ENCODE results near the gene SORCS2.

Gene SORCS2

DNA sequence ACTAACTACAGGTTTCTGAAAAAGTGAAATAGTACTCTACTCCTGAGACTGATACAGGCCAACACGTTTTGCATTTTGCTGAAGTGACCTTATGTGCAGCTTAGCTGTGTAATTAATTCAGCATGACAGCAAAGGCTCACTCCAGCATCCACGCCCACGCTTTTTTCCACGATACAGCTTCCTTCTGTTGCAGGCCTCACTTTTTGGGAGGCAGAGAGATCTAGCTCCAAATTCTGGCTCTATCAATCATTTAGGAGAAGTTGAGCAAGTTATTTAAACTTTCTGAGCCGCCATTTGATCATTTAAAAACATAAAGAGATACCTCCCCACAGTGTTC, 587.1 kb downstream of the SORCS2 start:
- no peaks in the 10 kb centered on the region for H3K36me3 ChIP-seq (replicated peaks; ENCODE audit: low read depth, low read length)
- no peaks in the 10 kb centered on the region for H4K20me1 ChIP-seq (ENCODE audit: insufficient read depth, low read length)
- H3K4me2 ChIP-seq (ENCODE audit: low read length), result no peak overlapping the region
- H3K79me2 ChIP-seq (ENCODE audit: low read length), result no peaks in the 10 kb centered on the region
- no peak overlapping the region for H3K27ac ChIP-seq (ENCODE audit: low read length)
- H3K9me3 ChIP-seq (ENCODE audit: insufficient read depth, low read length), result no peaks in the 10 kb centered on the region
- H3K4me1 ChIP-seq (ENCODE audit: low read length), result no peaks in the 10 kb centered on the region
- TF ChIP-seq CTCF (IDR thresholded peaks at IDR 0.05; ENCODE audit: low read depth, low read length) (no peak), EZH2phosphoT487 (IDR thresholded peaks at IDR 0.05; ENCODE audit: low read depth) (no peak)
- no peak overlapping the region for H3K9ac ChIP-seq (ENCODE audit: low read length)
- H3K4me3 ChIP-seq (ENCODE audit: low read length), result no peak overlapping the region
- 0 out of 2 replicates have a peak, but pooled peaks cover 7% of the 10 kb centered on the region for H3K27me3 ChIP-seq (ENCODE audit: low read depth, low read length)
- no peak overlapping the region for H2AFZ ChIP-seq (ENCODE audit: low read depth, low read length)

DNA sequence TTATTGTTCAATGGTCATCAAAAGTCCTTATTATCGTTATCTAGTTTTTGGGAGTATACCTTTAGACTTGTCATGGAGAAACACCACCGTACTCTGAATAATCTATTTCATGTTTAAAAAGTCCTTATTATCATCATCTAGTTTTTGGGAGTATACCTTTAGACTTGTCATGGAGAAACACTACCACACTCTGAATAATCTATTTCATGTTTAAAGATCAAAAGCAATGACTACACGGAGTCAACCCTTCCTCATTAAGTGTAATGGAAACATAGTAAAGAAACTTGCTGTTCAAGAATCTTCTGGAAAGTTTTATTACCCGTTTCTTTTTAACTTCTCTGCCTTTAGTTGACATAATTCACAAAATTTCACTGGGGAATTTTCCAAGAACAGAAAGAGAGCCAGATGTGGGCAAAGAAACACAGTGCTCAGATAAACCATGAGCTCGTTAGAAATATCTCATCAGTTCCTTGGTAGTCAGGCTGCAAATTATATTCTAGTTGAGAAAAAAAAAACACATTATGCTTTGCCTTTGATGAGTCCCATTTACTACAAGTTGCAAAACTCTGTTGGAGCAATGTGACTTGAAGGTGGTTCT, 588.5 kb downstream of the SORCS2 start:
- Histone ChIP-seq H3K36me3 (replicated peaks; ENCODE audit: low read depth, low read length) (no peaks in the 10 kb centered on the region), H3K4me3 (ENCODE audit: low read length) (no peak overlapping the region), H3K9me3 (ENCODE audit: insufficient read depth, low read length) (no peaks in the 10 kb centered on the region), H2AFZ (ENCODE audit: low read depth, low read length) (no peak overlapping the region), H3K79me2 (ENCODE audit: low read length) (no peaks in the 10 kb centered on the region), H3K4me2 (ENCODE audit: low read length) (no peak overlapping the region), H3K4me1 (ENCODE audit: low read length) (no peaks in the 10 kb centered on the region), H3K27me3 (ENCODE audit: low read depth, low read length) (no peaks in the 10 kb centered on the region), H3K9ac (ENCODE audit: low read length) (no peak overlapping the region), H3K27ac (ENCODE audit: low read length) (no peak overlapping the region), H4K20me1 (ENCODE audit: insufficient read depth, low read length) (no peaks in the 10 kb centered on the region)
- TF ChIP-seq EZH2phosphoT487 (IDR thresholded peaks at IDR 0.05; ENCODE audit: low read depth) (no peak), CTCF (IDR thresholded peaks at IDR 0.05; ENCODE audit: low read depth, low read length) (no peak)

DNA sequence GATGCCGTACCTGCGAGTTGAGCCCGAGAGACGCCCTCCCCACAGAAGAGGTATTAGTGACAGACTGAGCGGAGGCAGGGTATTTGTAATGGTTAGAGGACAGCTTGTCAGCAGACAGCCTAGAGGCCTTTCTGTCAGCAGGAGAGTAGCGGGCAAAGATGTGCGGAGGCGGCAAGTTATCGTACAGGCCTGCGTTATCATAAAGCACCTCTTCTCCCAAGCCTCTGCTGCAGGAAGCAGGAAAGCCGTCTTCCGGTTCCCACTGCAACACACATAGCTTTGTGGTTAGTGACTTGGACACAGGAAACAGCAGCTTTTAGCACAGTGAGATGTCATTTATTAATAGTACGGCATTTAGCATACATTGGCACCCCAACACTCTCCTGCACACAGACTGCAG, 589.0 kb downstream of the SORCS2 start:
- no peaks in the 10 kb centered on the region for H3K9me3 ChIP-seq (ENCODE audit: insufficient read depth, low read length)
- H3K4me3 ChIP-seq (ENCODE audit: low read length), result no peak overlapping the region
- H3K27me3 ChIP-seq (ENCODE audit: low read depth, low read length), result no peaks in the 10 kb centered on the region
- H3K4me1 ChIP-seq (ENCODE audit: low read length), result no peaks in the 10 kb centered on the region
- no peaks in the 10 kb centered on the region for H4K20me1 ChIP-seq (ENCODE audit: insufficient read depth, low read length)
- H3K4me2 ChIP-seq (ENCODE audit: low read length), result no peak overlapping the region
- H2AFZ ChIP-seq (ENCODE audit: low read depth, low read length), result no peak overlapping the region
- no peaks in the 10 kb centered on the region for H3K36me3 ChIP-seq (replicated peaks; ENCODE audit: low read depth, low read length)
- TF ChIP-seq CTCF (IDR thresholded peaks at IDR 0.05; ENCODE audit: low read depth, low read length) (no peak), EZH2phosphoT487 (IDR thresholded peaks at IDR 0.05; ENCODE audit: low read depth) (no peak)
- H3K9ac ChIP-seq (ENCODE audit: low read length), result no peak overlapping the region
- no peak overlapping the region for H3K27ac ChIP-seq (ENCODE audit: low read length)
- H3K79me2 ChIP-seq (ENCODE audit: low read length), result no peaks in the 10 kb centered on the region

- no peaks in the 10 kb centered on the region for H3K36me3 ChIP-seq (replicated peaks; ENCODE audit: low read depth, low read length)
Measured at GRCh38 chr4:7781993-7782392, 589.7 kb downstream of the SORCS2 start.

More at GRCh38 chr4:7781993-7782392, 589.7 kb downstream of the SORCS2 start:
- Histone ChIP-seq H3K4me3 (ENCODE audit: low read length) (no peak overlapping the region), H4K20me1 (ENCODE audit: insufficient read depth, low read length) (no peaks in the 10 kb centered on the region), H2AFZ (ENCODE audit: low read depth, low read length) (no peak overlapping the region), H3K9ac (ENCODE audit: low read length) (no peak overlapping the region), H3K27ac (ENCODE audit: low read length) (no peak overlapping the region), H3K9me3 (ENCODE audit: insufficient read depth, low read length) (no peaks in the 10 kb centered on the region), H3K4me1 (ENCODE audit: low read length) (no peaks in the 10 kb centered on the region), H3K79me2 (ENCODE audit: low read length) (no peaks in the 10 kb centered on the region), H3K4me2 (ENCODE audit: low read length) (no peak overlapping the region), H3K27me3 (ENCODE audit: low read depth, low read length) (no peaks in the 10 kb centered on the region)
- TF ChIP-seq EZH2phosphoT487 (IDR thresholded peaks at IDR 0.05; ENCODE audit: low read depth) (no peak), CTCF (IDR thresholded peaks at IDR 0.05; ENCODE audit: low read depth, low read length) (no peak)
